GM12891 (cell line): ENCODE measurements around the gene PLIN5.

Experiments used
- DNase-seq: peaks from one replicate; pipeline ENCODE4 v3.0.0; 2011; ENCODE audit warnings: low spot score; ENCODE audit not compliant: insufficient read length
- FAIRE-seq: peaks from 2 replicates; lab custom pipeline; 2011; peaks lifted over from hg19 to GRCh38; lab: Jason Lieb, UNC
- PAX5 ChIP-seq: IDR thresholded peaks from 2 replicates; pipeline ENCODE4 v1.6.1; 2011; ENCODE audit warnings: low read length, moderate library complexity, mild to moderate bottlenecking; ENCODE audit not compliant: insufficient read depth, severe bottlenecking
- POLR2A ChIP-seq: IDR thresholded peaks from 2 replicates; pipeline ENCODE4 v1.6.1; 2011; ENCODE audit warnings: low read depth, low read length, control low read depth
- POLR2AphosphoS5 ChIP-seq: IDR thresholded peaks from 2 replicates; pipeline ENCODE4 v1.6.1; 2011; ENCODE audit warnings: low read depth, low read length, control low read depth
- POU2F2 ChIP-seq: IDR thresholded peaks from 2 replicates; pipeline ENCODE4 v1.6.1; 2011; ENCODE audit warnings: low read depth, mild to moderate bottlenecking, control low read depth, low read length, moderate library complexity
- SPI1 ChIP-seq: IDR thresholded peaks from 2 replicates; pipeline ENCODE4 v1.6.1; 2011; ENCODE audit warnings: low read depth, low read length, control low read depth
- TAF1 ChIP-seq: IDR thresholded peaks from 2 replicates; pipeline ENCODE4 v1.6.1; 2011; ENCODE audit warnings: low read depth, low read length, control low read depth

Gene PLIN5

DNA sequence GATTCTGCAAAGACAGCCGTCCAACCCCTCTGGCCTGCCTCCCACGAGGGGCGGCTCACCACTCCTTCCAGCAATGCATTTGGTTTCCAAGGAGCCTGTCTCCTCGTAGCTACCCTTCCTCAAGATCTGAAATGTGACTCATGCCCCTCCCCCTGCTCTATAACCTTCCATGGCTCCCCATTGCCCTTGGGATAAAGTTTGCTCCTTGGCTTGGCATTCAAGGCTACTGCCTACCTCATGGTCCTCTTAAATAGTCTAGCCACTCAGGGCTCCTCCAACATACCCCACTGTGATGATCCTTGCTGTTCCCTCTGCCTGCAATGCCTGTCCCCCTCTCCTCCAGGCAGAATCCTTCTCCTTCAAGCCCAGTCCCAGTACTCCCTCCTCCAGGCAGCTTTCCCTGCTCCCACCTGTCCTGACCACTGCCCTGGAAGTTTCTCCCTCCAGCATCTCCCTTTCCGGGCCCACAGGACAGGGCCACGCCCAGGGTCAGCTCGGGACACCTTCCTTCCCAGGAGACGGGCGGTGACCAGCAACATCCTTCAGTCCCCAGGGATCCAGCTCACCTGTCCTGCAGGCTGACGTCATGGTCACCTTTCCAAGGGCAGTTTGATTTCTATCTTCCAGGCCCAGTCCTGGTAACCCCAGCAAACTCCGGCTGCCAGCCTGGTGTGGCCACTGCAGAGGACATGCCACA, 43.7 kb upstream of the PLIN5 start:
- no peak for DNase-seq
- no peak for TF ChIP-seq TAF1
- no peak for TF ChIP-seq POU2F2
- no peak for TF ChIP-seq POLR2AphosphoS5
- no peak for TF ChIP-seq SPI1
- TF ChIP-seq PAX5, result no peak
- no peak for TF ChIP-seq POLR2A
- no peak for FAIRE-seq

DNA sequence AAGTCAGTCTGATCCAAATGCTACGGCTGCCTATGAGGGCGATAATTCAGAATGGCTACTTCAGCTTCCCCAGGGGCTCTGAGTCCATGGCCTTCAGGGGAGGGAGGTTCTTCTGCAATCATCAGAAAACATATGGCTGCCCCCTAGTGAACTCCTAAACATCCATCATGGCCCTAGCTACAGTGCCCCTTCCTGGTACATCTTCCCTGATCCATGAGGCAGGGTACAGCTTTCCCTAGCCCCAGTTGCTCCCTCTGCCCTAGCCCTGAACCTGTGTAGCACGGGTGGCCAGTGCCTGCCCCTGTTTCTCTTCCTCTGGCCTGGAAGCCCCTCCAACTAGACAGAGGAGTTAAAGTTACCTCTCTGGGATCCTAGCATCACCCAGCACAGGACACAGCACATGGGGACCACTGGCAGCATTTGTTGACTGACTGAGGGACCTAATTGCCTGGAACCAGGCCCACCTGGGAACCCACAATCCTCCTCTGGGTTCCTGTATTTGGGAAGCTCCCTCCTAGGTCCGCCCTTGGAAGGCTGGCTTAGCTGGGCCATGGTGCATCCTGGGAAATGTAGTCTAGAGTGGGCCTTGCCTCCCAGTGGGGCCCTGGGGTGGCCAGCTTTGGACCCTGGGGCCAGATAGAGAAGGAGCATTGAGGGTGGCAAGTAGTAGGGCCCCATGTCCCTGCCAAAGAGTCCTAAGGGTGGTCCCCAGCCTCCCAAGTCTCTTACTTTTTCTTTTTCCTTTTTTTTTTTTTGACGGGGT, 42.2 kb upstream of the PLIN5 start:
- TF ChIP-seq PAX5 (no peak), POLR2AphosphoS5 (no peak), SPI1 (no peak), POU2F2 (no peak), POLR2A (no peak), TAF1 (no peak)
- FAIRE-seq, result no peak
- no peak for DNase-seq

GRCh38 chr19:4576016-4576933, 41.3 kb upstream of the PLIN5 start:
- FAIRE-seq (peak; percentile 83), DNase-seq (peak; percentile 76)
- TF ChIP-seq POU2F2 (no peak), PAX5 (no peak), POLR2AphosphoS5 (no peak), POLR2A (no peak), SPI1 (no peak), TAF1 (no peak)

DNA sequence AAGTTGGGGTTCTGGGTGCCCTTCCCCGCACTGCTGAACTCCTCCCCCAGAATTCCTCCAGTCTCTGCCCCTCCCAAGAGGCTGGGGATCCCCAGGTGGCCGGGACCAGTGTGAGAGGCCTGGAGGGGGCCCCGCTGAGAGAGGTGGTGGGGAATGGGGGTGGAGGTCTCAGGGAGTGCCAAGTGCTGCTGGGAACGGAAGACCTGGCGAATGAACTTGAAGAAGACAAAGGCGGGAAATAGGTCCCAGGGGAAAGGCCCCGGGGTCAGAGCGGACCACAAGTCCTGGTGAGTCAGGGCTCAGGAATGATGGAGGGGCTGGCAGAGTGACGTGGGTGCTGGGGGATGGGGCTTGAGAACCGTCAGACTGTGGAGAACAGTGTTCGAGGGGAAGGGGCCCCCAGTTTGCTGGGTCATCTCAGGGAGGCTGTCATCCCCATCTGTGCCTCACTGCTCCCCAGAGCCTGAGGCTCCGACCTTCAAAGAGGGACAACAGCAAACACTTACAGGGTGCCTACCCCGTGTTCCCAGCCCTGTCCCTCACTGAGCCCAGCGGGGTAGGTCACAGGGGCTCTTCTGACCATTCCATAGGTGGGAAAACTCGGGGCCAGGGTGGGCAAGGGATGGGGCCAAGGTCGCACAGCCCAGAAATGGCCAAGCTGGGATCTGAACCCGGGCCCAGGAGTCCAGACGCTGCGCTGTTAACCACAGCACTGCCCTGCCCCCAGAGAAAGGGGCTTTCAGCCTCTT, 40.4 kb upstream of the PLIN5 start:
- FAIRE-seq (no peak), DNase-seq (no peak)
- no peak for TF ChIP-seq TAF1
- no peak for TF ChIP-seq PAX5
- TF ChIP-seq POU2F2, result no peak
- TF ChIP-seq POLR2AphosphoS5, result no peak
- TF ChIP-seq POLR2A, result no peak
- TF ChIP-seq SPI1, result no peak

DNA sequence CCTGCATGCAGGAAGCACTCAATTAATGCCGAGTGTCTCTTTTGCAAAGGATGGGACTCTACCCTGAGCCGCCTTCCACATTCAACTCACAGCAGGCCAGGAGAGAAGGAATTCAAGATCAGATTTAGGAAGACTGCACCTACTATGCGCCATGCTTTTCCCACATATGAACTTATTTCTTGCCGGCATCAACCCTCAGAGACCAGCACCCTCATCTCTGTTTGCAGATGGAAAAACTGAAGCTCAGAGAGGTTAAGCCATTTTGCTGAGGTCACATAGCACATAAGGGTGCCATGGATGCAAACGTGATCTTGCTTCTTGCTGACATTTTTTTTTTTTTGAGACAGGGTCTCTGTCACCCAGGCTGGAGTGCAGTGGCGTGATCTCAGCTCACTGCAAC, 38.7 kb upstream of the PLIN5 start:
- FAIRE-seq, result no peak
- no peak for DNase-seq
- TF ChIP-seq POLR2AphosphoS5 (no peak), PAX5 (no peak)

GRCh38 chr19:4571305-4571917, 36.4 kb upstream of the PLIN5 start:
- FAIRE-seq, result no peak
- no peak for DNase-seq
- TF ChIP-seq POU2F2, result no peak
- no peak for TF ChIP-seq POLR2AphosphoS5
- TF ChIP-seq SPI1, result no peak
- TF ChIP-seq PAX5, result no peak
- no peak for TF ChIP-seq POLR2A
- TF ChIP-seq TAF1, result no peak

DNA sequence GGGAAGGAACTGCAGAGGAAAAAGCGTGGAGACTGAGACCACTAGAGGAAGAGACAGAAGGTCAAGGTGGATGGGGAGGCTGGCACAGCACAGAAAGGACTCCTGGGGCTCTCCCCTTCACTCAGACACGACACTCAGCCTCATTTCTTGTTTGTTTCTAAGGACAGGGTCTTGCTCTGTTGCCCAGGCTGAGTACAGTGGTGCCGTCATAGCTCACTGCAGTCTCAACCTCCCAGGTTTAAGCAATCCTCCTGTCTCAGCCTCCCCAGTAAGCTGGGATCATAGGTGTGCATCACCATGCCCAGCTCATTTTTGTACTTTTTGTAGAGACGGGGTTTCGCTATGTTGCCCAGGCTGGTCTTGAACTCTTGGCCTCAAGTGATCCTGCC, 35.9 kb upstream of the PLIN5 start:
- DNase-seq (no peak), FAIRE-seq (no peak)
- TF ChIP-seq PAX5, result no peak
- TF ChIP-seq POLR2AphosphoS5, result no peak
- TF ChIP-seq TAF1, result no peak
- no peak for TF ChIP-seq SPI1
- no peak for TF ChIP-seq POLR2A
- TF ChIP-seq POU2F2, result no peak

- TF ChIP-seq TAF1, result no peak
- no peak for TF ChIP-seq PAX5
- TF ChIP-seq POLR2AphosphoS5, result no peak
- TF ChIP-seq SPI1, result no peak
- TF ChIP-seq POU2F2, result no peak
- no peak for TF ChIP-seq POLR2A
- DNase-seq (no peak), FAIRE-seq (no peak)
Observed at GRCh38 chr19:4570402-4570801, 35.4 kb upstream of the PLIN5 start.
